HCT116 (cell line): ENCODE results near the gene MCM8. TPM values are rescaled to one million over a fixed set of nuclear protein-coding genes. Genes with fewer than 3 reads are reported as not detected.
A peak's percentile ranks its signal among the peaks of the same experiment; 100 is the strongest.

Experiments used
- ATAC-seq: fragments of 200-7000 bp; cut with Tn5 transposase; 2 replicates; pipeline ENCODE4 v1.9.1; 2020; ENCODE audit warnings: mild to moderate bottlenecking, moderate library complexity
- BruUV-seq: library from RNA; stranded (reverse); fragments of 400-500 nt; replicated peaks from 2 replicates; lab custom pipeline; 2021; lab: Mats Ljungman, UMichigan
- CTCF ChIA-PET: fragments of 300-600 bp; sonication (Branson Sonifier 250); formaldehyde crosslinking; loops from one replicate; lab custom pipeline; 2021; ENCODE audit warnings: antibody characterized with exemption; lab: Charles Lee
- POLR2A ChIA-PET: fragments of 300-600, 350-600 bp; sonication (Branson Sonifier 250); formaldehyde crosslinking; loops from one replicate; lab custom pipeline; 2021; ENCODE audit warnings: antibody characterized with exemption; lab: Charles Lee
- RAD21 ChIA-PET, 2 experiments: fragments of 300-600 bp; sonication (Branson Sonifier 250); formaldehyde crosslinking; loops; one replicate each; lab custom pipeline; 2023; ENCODE audit warnings: low total read pairs in 2 of 2; ENCODE audit not compliant: uncharacterized antibody in 2 of 2, unreplicated experiment in 2 of 2, low non-redundant PET in 1 of 2; lab: Charles Lee
- DNase-seq: peaks from one replicate; pipeline ENCODE4 v3.0.0-alpha.2; 2010; ENCODE audit warnings: low read depth, low spot score
- H2AFZ ChIP-seq: fragments of 200-600 bp; shearing (Covaris generic), sonication (generic); 2 replicates; pipeline ENCODE4 v1.6.1; 2017; ENCODE audit warnings: low read depth, mixed run types, mixed read lengths, antibody characterized with exemption, low read length; ENCODE audit not compliant: poor library complexity, severe bottlenecking
- H3K27ac ChIP-seq: 2 replicates; pipeline ENCODE4 v1.5.1; 2012; ENCODE audit warnings: low read depth, low read length
- H3K27me3 ChIP-seq: fragments of 200-600 bp; sonication (generic); 2 replicates; pipeline ENCODE4 v1.6.1; 2016; ENCODE audit warnings: mixed run types, low read length, mixed read lengths; ENCODE audit not compliant: insufficient read depth
- H3K36me3 ChIP-seq, 2 experiments: fragments of 200-500 bp in 1 of 2; fragments of 200-600 bp in 1 of 2; sonication (Bioruptor generic) in 1 of 2; sonication (generic) in 1 of 2; 2 replicates each; pipeline versions ENCODE4 v1.5.1 to v1.6.1; 2014 to 2016; ENCODE audit warnings: low read length in 2 of 2, inconsistent platforms in 1 of 2, mixed read lengths in 1 of 2, mixed run types in 1 of 2; ENCODE audit not compliant: insufficient read depth in 2 of 2, control insufficient read depth in 1 of 2
- H3K4me1 ChIP-seq, 2 experiments: fragments of 200-600 bp in 1 of 2; sonication (generic) in 1 of 2; 2 replicates each; pipeline versions ENCODE4 v1.5.1 to v1.6.1; 2012 to 2017; ENCODE audit warnings: low read length in 2 of 2, inconsistent platforms in 1 of 2, mild to moderate bottlenecking in 1 of 2, mixed read lengths in 1 of 2, mixed run types in 1 of 2, moderate library complexity in 1 of 2; ENCODE audit not compliant: insufficient read depth in 2 of 2, control insufficient read depth in 1 of 2
- H3K4me2 ChIP-seq: fragments of 200-600 bp; sonication (generic); 2 replicates; pipeline ENCODE4 v1.6.1; 2017; ENCODE audit warnings: mixed run types, low read length, mixed read lengths
- H3K4me3 ChIP-seq, 2 experiments: fragments of 200-600 bp in 1 of 2; sonication (generic) in 1 of 2; replicated peaks in 1 of 2; 2 replicates each; pipeline ENCODE4 v1.5.1; 2011 to 2016; ENCODE audit warnings: low read length in 2 of 2, control low read depth in 1 of 2, low read depth in 1 of 2, mild to moderate bottlenecking in 1 of 2, mixed read lengths in 1 of 2, mixed run types in 1 of 2
- H3K79me2 ChIP-seq: fragments of 200-600 bp; sonication (generic); 2 replicates; pipeline ENCODE4 v1.6.1; 2017; ENCODE audit warnings: mild to moderate bottlenecking, mixed run types, low read length, moderate library complexity, mixed read lengths; ENCODE audit not compliant: insufficient read depth
- H3K9ac ChIP-seq: fragments of 200-600 bp; sonication (generic); 2 replicates; pipeline ENCODE4 v1.6.1; 2016; ENCODE audit warnings: low read length, mixed read lengths
- H3K9me2 ChIP-seq: fragments of 200-600 bp; sonication (generic), shearing (Covaris generic); 2 replicates; pipeline ENCODE4 v1.6.1; 2017; ENCODE audit warnings: mixed run types, mild to moderate bottlenecking, moderate library complexity; ENCODE audit not compliant: insufficient read depth
- H3K9me3 ChIP-seq, 2 experiments: fragments of 200-500 bp in 1 of 2; fragments of 200-600 bp in 1 of 2; sonication (Bioruptor generic) in 1 of 2; sonication (generic) in 1 of 2; 2 replicates each; pipeline ENCODE4 v1.6.1; 2014 to 2017; ENCODE audit warnings: low read length in 2 of 2, mixed read lengths in 2 of 2, inconsistent platforms in 1 of 2, low read depth in 1 of 2, mild to moderate bottlenecking in 1 of 2, mixed run types in 1 of 2, moderate library complexity in 1 of 2; ENCODE audit not compliant: control insufficient read depth in 1 of 2, insufficient read depth in 1 of 2
- H4K20me1 ChIP-seq: fragments of 200-600 bp; sonication (generic), shearing (Covaris generic); 2 replicates; pipeline ENCODE4 v1.6.1; 2017; ENCODE audit warnings: mixed run types, mild to moderate bottlenecking, moderate library complexity; ENCODE audit not compliant: insufficient read depth
- CBX3 ChIP-seq: IDR thresholded peaks from 2 replicates; pipeline ENCODE4 v1.6.1; 2012; ENCODE audit warnings: low read depth
- RAD21 ChIP-seq: IDR thresholded peaks from 2 replicates; pipeline ENCODE4 v1.6.1; 2012; ENCODE audit warnings: low read depth, mild to moderate bottlenecking
- SRF ChIP-seq: IDR thresholded peaks from 2 replicates; pipeline ENCODE4 v1.6.1; 2012; ENCODE audit warnings: low read depth
- intact Hi-C: fragments of 100-400 bp; cut with micrococcal nuclease; formaldehyde crosslinking; loops from 2 replicates; pipeline ENCODE4 v1.10.0; 2022
- total RNA-seq: library from RNA; stranded (reverse); gene quantifications from one replicate; pipeline ENCODE4 v1.2.1, GENCODE V29; 2021; ENCODE audit not compliant: unreplicated experiment
- TF ChIP-seq, protein P1 (sequence below), 3 experiments: fragments of 200-600 bp in 1 of 3; sonication (generic) in 1 of 3; IDR thresholded peaks in 2 of 3; conservative IDR thresholded peaks in 1 of 3; 2 replicates each; pipeline ENCODE4 v1.5.1; 2012 to 2017; ENCODE audit warnings: low read depth in 2 of 3, low read length in 2 of 3, antibody characterized with exemption in 1 of 3, borderline replicate concordance in 1 of 3, control low read depth in 1 of 3, mild to moderate bottlenecking in 1 of 3, mixed read lengths in 1 of 3, mixed run types in 1 of 3, moderate library complexity in 1 of 3; ENCODE audit not compliant: insufficient read depth in 1 of 3
- TF ChIP-seq, protein P2 (sequence below): IDR thresholded peaks from 2 replicates; pipeline ENCODE4 v1.6.1; 2011; ENCODE audit warnings: mild to moderate bottlenecking, low read length, moderate library complexity; ENCODE audit not compliant: insufficient replicate concordance; ENCODE audit errors: extremely low read depth

Gene MCM8
- total RNA-seq, 1 experiment from 2014 or later, result 21.9 TPM

DNA sequence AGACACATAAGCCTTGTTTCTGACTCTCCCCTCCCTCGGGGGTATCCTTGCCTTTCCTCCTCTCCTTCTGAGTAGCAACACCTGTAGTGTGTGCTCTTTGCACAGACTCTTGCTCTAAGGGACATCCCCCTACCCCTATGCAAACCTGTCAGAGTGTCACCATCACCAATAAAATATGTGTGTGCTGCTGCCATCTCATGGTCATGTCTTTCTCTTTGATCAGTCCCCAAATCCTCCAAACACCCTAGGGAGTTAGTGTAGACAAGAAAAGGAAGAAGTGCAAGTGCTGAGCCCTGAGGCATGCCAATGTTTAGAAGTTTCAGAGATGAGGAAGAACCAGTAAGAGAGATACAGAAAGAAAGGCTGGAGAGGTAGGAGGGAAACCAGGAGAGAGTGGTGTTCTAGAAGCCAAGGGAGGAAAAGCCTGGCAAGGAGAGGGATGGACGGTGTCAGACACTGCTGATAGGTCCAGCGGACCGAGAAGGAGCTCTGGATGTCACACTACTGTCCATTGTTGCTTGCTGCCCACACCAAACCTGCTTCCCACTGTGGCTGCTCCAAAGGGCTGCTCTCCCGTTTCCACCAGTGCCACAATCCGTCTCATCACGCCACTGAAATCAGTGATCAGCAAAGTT is 16.5 kb upstream of the MCM8 start:
- BruUV-seq, result no TSS peak
- no peaks in the 10 kb centered on the region for H3K9me2 ChIP-seq
- H3K4me3 ChIP-seq, result no peak overlapping the region
- H3K9me3 ChIP-seq, result no peaks in the 10 kb centered on the region
- ChIA-PET RAD21 (no interaction called here), POLR2A (no interaction called here), CTCF (interaction anchor here (1.3 to 1.8 kb wide), 2 partner anchors 9 to 377 kb away, joined by 3 to 9 read pairs; no protein-coding TSS in a partner anchor)
- intact Hi-C loops, result loop anchor here (1.0 to 10.0 kb wide), 3 partner anchors 129 to 405 kb away; no protein-coding TSS in a partner anchor
- no peak overlapping the region for H3K9ac ChIP-seq
- ATAC-seq, result peak; percentile 81
- H3K4me1 ChIP-seq, result no peaks in the 10 kb centered on the region
- peaks cover 7 to 8% of the 10 kb centered on the region in 2 experiments; a peak in 2 of 4 replicates for H3K36me3 ChIP-seq
- TF ChIP-seq CBX3 (no peak), SRF (no peak), RAD21 (peak; percentile 62)
- TF ChIP-seq, protein P1, sequence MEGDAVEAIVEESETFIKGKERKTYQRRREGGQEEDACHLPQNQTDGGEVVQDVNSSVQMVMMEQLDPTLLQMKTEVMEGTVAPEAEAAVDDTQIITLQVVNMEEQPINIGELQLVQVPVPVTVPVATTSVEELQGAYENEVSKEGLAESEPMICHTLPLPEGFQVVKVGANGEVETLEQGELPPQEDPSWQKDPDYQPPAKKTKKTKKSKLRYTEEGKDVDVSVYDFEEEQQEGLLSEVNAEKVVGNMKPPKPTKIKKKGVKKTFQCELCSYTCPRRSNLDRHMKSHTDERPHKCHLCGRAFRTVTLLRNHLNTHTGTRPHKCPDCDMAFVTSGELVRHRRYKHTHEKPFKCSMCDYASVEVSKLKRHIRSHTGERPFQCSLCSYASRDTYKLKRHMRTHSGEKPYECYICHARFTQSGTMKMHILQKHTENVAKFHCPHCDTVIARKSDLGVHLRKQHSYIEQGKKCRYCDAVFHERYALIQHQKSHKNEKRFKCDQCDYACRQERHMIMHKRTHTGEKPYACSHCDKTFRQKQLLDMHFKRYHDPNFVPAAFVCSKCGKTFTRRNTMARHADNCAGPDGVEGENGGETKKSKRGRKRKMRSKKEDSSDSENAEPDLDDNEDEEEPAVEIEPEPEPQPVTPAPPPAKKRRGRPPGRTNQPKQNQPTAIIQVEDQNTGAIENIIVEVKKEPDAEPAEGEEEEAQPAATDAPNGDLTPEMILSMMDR (IDR thresholded peaks at IDR 0.05 in 2 of 3, conservative IDR thresholded peaks at IDR 0.05 in 1 of 3; ENCODE audit: borderline replicate concordance in 1 of 3, insufficient read depth in 1 of 3, low read depth in 2 of 3, low read length in 2 of 3), result peak; percentile 17 to 50 (median 47); a peak in 4 of 6 replicates
- TF ChIP-seq, protein P2, sequence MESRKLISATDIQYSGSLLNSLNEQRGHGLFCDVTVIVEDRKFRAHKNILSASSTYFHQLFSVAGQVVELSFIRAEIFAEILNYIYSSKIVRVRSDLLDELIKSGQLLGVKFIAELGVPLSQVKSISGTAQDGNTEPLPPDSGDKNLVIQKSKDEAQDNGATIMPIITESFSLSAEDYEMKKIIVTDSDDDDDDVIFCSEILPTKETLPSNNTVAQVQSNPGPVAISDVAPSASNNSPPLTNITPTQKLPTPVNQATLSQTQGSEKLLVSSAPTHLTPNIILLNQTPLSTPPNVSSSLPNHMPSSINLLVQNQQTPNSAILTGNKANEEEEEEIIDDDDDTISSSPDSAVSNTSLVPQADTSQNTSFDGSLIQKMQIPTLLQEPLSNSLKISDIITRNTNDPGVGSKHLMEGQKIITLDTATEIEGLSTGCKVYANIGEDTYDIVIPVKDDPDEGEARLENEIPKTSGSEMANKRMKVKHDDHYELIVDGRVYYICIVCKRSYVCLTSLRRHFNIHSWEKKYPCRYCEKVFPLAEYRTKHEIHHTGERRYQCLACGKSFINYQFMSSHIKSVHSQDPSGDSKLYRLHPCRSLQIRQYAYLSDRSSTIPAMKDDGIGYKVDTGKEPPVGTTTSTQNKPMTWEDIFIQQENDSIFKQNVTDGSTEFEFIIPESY, result no peak
- H3K27ac ChIP-seq, result no peak overlapping the region
- H3K4me2 ChIP-seq, result no peak overlapping the region
- H4K20me1 ChIP-seq, result no peaks in the 10 kb centered on the region
- H3K27me3 ChIP-seq, result peaks cover 11% of the 10 kb centered on the region; the same call in 1 of the 2 replicates
- DNase-seq, result no peak
- H3K79me2 ChIP-seq, result no peaks in the 10 kb centered on the region
- H2AFZ ChIP-seq, result no peak overlapping the region
